H9 (cell line): Measurements from ENCODE around the gene ARAP2. TPM values are rescaled to one million over a fixed set of nuclear protein-coding genes. Genes with fewer than 3 reads are reported as not detected.

Experiments
- DNase-seq: peaks from one replicate; pipeline ENCODE4 v3.0.0-alpha.2; 2017
- H2AFZ ChIP-seq: one replicate; pipeline ENCODE4 v1.6.1; 2013; ENCODE audit warnings: mild to moderate bottlenecking, low read length, control low read depth, moderate library complexity
- H2AK5ac ChIP-seq: 2 replicates; pipeline ENCODE4 v1.6.1; 2013; ENCODE audit warnings: low read length, control low read depth, mixed read lengths; ENCODE audit not compliant: insufficient read length
- H2BK120ac ChIP-seq: one replicate; pipeline ENCODE4 v1.6.1; 2013; ENCODE audit warnings: low read depth, mild to moderate bottlenecking, low read length, control low read depth, inconsistent platforms; ENCODE audit not compliant: poor library complexity, severe bottlenecking
- H2BK12ac ChIP-seq: 2 replicates; pipeline ENCODE4 v1.6.1; 2013; ENCODE audit warnings: low read length, control low read depth, mixed read lengths, low read depth; ENCODE audit not compliant: insufficient read length
- H2BK15ac ChIP-seq: 2 replicates; pipeline ENCODE4 v1.6.1; 2013; ENCODE audit warnings: low read depth, low read length, control low read depth
- H2BK20ac ChIP-seq: one replicate; pipeline ENCODE4 v1.6.1; 2013; ENCODE audit warnings: low read depth, mild to moderate bottlenecking, low read length, control low read depth, inconsistent platforms; ENCODE audit not compliant: poor library complexity, severe bottlenecking
- H2BK5ac ChIP-seq: 2 replicates; pipeline ENCODE4 v1.6.1; 2013; ENCODE audit warnings: low read length, control low read depth, mixed read lengths; ENCODE audit not compliant: insufficient read length
- H3K14ac ChIP-seq: 2 replicates; pipeline ENCODE4 v1.6.1; 2013; ENCODE audit warnings: low read length, control low read depth; ENCODE audit not compliant: insufficient read depth
- H3K18ac ChIP-seq: 2 replicates; pipeline ENCODE4 v1.6.1; 2013; ENCODE audit warnings: low read depth, mild to moderate bottlenecking, mixed read lengths, low read length, control low read depth; ENCODE audit not compliant: insufficient read length
- H3K23ac ChIP-seq: 2 replicates; pipeline ENCODE4 v1.6.1; 2013; ENCODE audit warnings: low read length, control low read depth, mixed read lengths, low read depth; ENCODE audit not compliant: insufficient read length
- H3K23me2 ChIP-seq: 2 replicates; pipeline ENCODE4 v1.6.1; 2013; ENCODE audit warnings: low read depth, mild to moderate bottlenecking, mixed read lengths, low read length, control low read depth; ENCODE audit not compliant: insufficient read length, poor library complexity, severe bottlenecking
- H3K27ac ChIP-seq: 2 replicates; pipeline ENCODE4 v1.5.1; 2013; ENCODE audit warnings: low read length, control low read depth, mixed read lengths, low read depth; ENCODE audit not compliant: insufficient read length
- H3K27me3 ChIP-seq: 2 replicates; pipeline ENCODE4 v1.6.1; 2013; ENCODE audit warnings: low read length, control low read depth, inconsistent platforms; ENCODE audit not compliant: insufficient read depth
- H3K4ac ChIP-seq: 2 replicates; pipeline ENCODE4 v1.6.1; 2013; ENCODE audit warnings: low read depth, mild to moderate bottlenecking, control low read depth, inconsistent platforms, low read length, moderate library complexity
- H3K4me1 ChIP-seq: 2 replicates; pipeline ENCODE4 v1.6.1; 2013; ENCODE audit warnings: low read length, control low read depth, inconsistent platforms; ENCODE audit not compliant: insufficient read depth
- H3K4me2 ChIP-seq: 2 replicates; pipeline ENCODE4 v1.6.1; 2013; ENCODE audit warnings: low read length, control low read depth, mixed read lengths; ENCODE audit not compliant: insufficient read length, insufficient read depth
- H3K56ac ChIP-seq: 2 replicates; pipeline ENCODE4 v1.6.1; 2013; ENCODE audit warnings: low read depth, mild to moderate bottlenecking, mixed read lengths, low read length, control low read depth; ENCODE audit not compliant: insufficient read length
- H3K79me1 ChIP-seq: 2 replicates; pipeline ENCODE4 v1.6.1; 2013; ENCODE audit warnings: low read depth, mild to moderate bottlenecking, moderate library complexity, low read length, control low read depth, inconsistent platforms; ENCODE audit not compliant: insufficient read depth, poor library complexity, severe bottlenecking
- H3K79me2 ChIP-seq: 2 replicates; pipeline ENCODE4 v1.6.1; 2013; ENCODE audit warnings: low read length, control low read depth, inconsistent platforms; ENCODE audit not compliant: insufficient read depth
- H3K9ac ChIP-seq: 2 replicates; pipeline ENCODE4 v1.6.1; 2013; ENCODE audit warnings: low read length, control low read depth, mixed read lengths; ENCODE audit not compliant: insufficient read length; ENCODE audit errors: extremely low read depth
- H3K9me3 ChIP-seq: one replicate; pipeline ENCODE4 v1.6.1; 2013; ENCODE audit warnings: low read depth, low read length, inconsistent platforms; ENCODE audit not compliant: control insufficient read depth
- H3T11ph ChIP-seq: one replicate; pipeline ENCODE4 v1.6.1; 2013; ENCODE audit warnings: mild to moderate bottlenecking, low read length, control low read depth, inconsistent platforms
- H4K20me1 ChIP-seq: one replicate; pipeline ENCODE4 v1.6.1; 2013; ENCODE audit not compliant: control insufficient read depth, insufficient read length, insufficient read depth
- H4K5ac ChIP-seq: 2 replicates; pipeline ENCODE4 v1.6.1; 2013; ENCODE audit warnings: low read depth, mild to moderate bottlenecking, mixed read lengths, low read length, control low read depth; ENCODE audit not compliant: insufficient read length
- H4K8ac ChIP-seq: replicated peaks from 2 replicates; pipeline ENCODE4 v1.6.1; 2013; ENCODE audit warnings: low read length, control low read depth, mixed read lengths, low read depth; ENCODE audit not compliant: insufficient read length
- H4K91ac ChIP-seq: 2 replicates; pipeline ENCODE4 v1.6.1; 2013; ENCODE audit warnings: low read depth, mild to moderate bottlenecking, moderate library complexity, mixed read lengths, low read length, control low read depth; ENCODE audit not compliant: insufficient read length
- H3K27ac Mint-ChIP-seq, 3 experiments: 2 replicates in 2 of 3; 3 replicates in 1 of 3; pipeline ENCODE4 v1.8.0; 2020 to 2021; ENCODE audit warnings: mixed read lengths in 3 of 3, mild to moderate bottlenecking in 1 of 3, moderate library complexity in 1 of 3
- H3K27me3 Mint-ChIP-seq: 2 replicates; pipeline ENCODE4 v1.8.0; 2021; ENCODE audit warnings: low read depth, mild to moderate bottlenecking, moderate library complexity, mixed read lengths
- H3K36me3 Mint-ChIP-seq, 3 experiments: 2 replicates in 2 of 3; 3 replicates in 1 of 3; pipeline ENCODE4 v1.8.0; 2020 to 2021; ENCODE audit warnings: low read depth in 3 of 3, mixed read lengths in 3 of 3; ENCODE audit not compliant: insufficient read depth in 1 of 3
- H3K4me1 Mint-ChIP-seq, 2 experiments: 2 replicates each; pipeline ENCODE4 v1.8.0; 2020; ENCODE audit warnings: mixed read lengths in 2 of 2
- H3K4me3 Mint-ChIP-seq, 2 experiments: 2 replicates in 1 of 2; 3 replicates in 1 of 2; pipeline ENCODE4 v1.8.0; 2020 to 2021; ENCODE audit warnings: mild to moderate bottlenecking in 2 of 2, mixed read lengths in 2 of 2, moderate library complexity in 1 of 2
- H3K9me3 Mint-ChIP-seq, 2 experiments: 2 replicates in 1 of 2; 3 replicates in 1 of 2; pipeline ENCODE4 v1.8.0; 2020; ENCODE audit warnings: mild to moderate bottlenecking in 2 of 2, mixed read lengths in 2 of 2, moderate library complexity in 1 of 2
- WGBS: extraction: QIAGEN DNeasy Blood & Tissue Kit; methylation state at CpG from one replicate; pipeline ENCODE4 v1.1.7; 2013; ENCODE audit warnings: missing lambda C conversion rate, low lambda C conversion rate, mixed read lengths; ENCODE audit not compliant: insufficient read length; ENCODE audit errors: extremely low coverage; 5-methylcytosine and 5-hydroxymethylcytosine counted together
- total RNA-seq: library from RNA; stranded (reverse); gene quantifications from 2 replicates; pipeline ENCODE4 v1.2.1, GENCODE V29; 2021
- TF ChIP-seq, protein P1 (sequence below): fragments of 200-600 bp; sonication (generic); conservative IDR thresholded peaks from 3 replicates; pipeline ENCODE4 v1.8.0; 2021; ENCODE audit warnings: antibody characterized with exemption, mild to moderate bottlenecking

ARAP2 gene
- total RNA-seq, 1 experiment from 2014 or later = 6.3 TPM

DNA sequence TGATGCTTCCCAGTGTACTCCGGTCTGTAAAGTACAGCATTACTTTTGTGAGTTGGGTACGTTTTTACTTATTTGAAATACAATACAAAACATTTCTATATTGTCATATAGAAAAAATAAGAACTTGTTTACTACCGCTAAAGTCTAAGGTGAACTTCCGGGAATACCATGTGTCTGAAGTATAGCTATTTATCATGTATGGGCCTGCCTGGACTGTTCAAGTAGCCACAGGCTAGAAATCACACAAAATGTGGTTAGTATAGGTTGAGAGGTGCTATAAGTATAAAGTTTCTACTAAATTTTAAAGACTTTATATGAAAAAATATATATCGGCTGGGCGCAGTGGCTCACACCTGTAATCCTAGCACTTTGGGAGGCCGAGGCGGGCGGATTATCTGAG lies 152.3 kb downstream of the ARAP2 start:
- Histone ChIP-seq H3K27me3 (no peaks in the 10 kb centered on the region), H4K8ac (no peak overlapping the region), H4K91ac (no peak overlapping the region), H3T11ph (no peak overlapping the region), H3K79me1 (no peaks in the 10 kb centered on the region), H3K79me2 (no peaks in the 10 kb centered on the region), H3K9me3 (no peaks in the 10 kb centered on the region), H3K23ac (no peak overlapping the region), H2BK12ac (no peak overlapping the region), H2AFZ (no peak overlapping the region), H4K5ac (no peak overlapping the region), H2BK15ac (no peak overlapping the region), H2AK5ac (no peak overlapping the region), H3K14ac (no peak overlapping the region), H2BK20ac (no peak overlapping the region), H3K4ac (no peak overlapping the region), H3K9ac (no peak overlapping the region), H3K18ac (no peak overlapping the region), H3K23me2 (no peaks in the 10 kb centered on the region), H3K56ac (no peak overlapping the region), H2BK5ac (no peak overlapping the region), H3K4me2 (no peak overlapping the region), H4K20me1 (no peaks in the 10 kb centered on the region), H3K4me1 (no peaks in the 10 kb centered on the region), H2BK120ac (no peak overlapping the region), H3K27ac (no peak overlapping the region)
- no CpG with 5 or more reads among the region's 9 CpGs for WGBS
- DNase-seq = no peak
- TF ChIP-seq, protein P1, sequence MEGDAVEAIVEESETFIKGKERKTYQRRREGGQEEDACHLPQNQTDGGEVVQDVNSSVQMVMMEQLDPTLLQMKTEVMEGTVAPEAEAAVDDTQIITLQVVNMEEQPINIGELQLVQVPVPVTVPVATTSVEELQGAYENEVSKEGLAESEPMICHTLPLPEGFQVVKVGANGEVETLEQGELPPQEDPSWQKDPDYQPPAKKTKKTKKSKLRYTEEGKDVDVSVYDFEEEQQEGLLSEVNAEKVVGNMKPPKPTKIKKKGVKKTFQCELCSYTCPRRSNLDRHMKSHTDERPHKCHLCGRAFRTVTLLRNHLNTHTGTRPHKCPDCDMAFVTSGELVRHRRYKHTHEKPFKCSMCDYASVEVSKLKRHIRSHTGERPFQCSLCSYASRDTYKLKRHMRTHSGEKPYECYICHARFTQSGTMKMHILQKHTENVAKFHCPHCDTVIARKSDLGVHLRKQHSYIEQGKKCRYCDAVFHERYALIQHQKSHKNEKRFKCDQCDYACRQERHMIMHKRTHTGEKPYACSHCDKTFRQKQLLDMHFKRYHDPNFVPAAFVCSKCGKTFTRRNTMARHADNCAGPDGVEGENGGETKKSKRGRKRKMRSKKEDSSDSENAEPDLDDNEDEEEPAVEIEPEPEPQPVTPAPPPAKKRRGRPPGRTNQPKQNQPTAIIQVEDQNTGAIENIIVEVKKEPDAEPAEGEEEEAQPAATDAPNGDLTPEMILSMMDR = no peak
- Mint-ChIP-seq H3K36me3 (no peaks in the 10 kb centered on the region), H3K27me3 (no peaks in the 10 kb centered on the region), H3K4me3 (no peak overlapping the region), H3K27ac (no peak overlapping the region), H3K9me3 (no peaks in the 10 kb centered on the region), H3K4me1 (no peaks in the 10 kb centered on the region)
